ENCODE measurements around the gene TNXB.

DNA sequence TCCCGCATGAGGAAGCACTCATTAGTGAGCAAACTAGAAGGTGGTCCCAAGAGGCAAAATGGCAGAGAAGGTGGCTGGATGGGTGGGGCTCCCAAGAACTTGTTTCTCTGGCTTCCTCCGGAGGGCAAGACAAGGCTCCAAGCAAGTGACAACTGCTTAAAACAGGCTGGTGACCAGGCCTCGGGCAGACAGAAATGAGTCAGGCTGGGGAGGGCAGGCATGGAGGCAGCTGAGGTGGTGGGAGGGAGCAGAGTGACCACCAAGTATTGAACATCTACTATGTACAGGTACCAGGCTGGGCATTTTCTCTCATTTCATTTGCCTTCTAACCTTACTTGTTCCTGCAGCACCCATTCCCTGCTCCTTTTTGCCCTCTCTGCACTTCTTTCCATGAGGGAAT is 33.4 kb downstream of the TNXB start:
- TF ChIP-seq, protein P1, sequence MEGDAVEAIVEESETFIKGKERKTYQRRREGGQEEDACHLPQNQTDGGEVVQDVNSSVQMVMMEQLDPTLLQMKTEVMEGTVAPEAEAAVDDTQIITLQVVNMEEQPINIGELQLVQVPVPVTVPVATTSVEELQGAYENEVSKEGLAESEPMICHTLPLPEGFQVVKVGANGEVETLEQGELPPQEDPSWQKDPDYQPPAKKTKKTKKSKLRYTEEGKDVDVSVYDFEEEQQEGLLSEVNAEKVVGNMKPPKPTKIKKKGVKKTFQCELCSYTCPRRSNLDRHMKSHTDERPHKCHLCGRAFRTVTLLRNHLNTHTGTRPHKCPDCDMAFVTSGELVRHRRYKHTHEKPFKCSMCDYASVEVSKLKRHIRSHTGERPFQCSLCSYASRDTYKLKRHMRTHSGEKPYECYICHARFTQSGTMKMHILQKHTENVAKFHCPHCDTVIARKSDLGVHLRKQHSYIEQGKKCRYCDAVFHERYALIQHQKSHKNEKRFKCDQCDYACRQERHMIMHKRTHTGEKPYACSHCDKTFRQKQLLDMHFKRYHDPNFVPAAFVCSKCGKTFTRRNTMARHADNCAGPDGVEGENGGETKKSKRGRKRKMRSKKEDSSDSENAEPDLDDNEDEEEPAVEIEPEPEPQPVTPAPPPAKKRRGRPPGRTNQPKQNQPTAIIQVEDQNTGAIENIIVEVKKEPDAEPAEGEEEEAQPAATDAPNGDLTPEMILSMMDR (IDR thresholded peaks at IDR 0.05) = no peak
- no peak for TF ChIP-seq POLR2A (IDR thresholded peaks at IDR 0.05)
